Activated CD8-positive, alpha-beta memory T cell treated with anti-CD3 and anti-CD28 coated beads, Interleukin-2, amount 50 U/mL, for 1 hour (primary cell): ENCODE data around the gene CDC40.
"Not testable (repeated sequence)": the region's sequence is repeated elsewhere in the genome, so short reads cannot be mapped to it uniquely, and the experiment has no call there.

Source experiments
- DNase-seq: peaks from one replicate; pipeline ENCODE4 v3.0.0-alpha.2; 2020; ENCODE audit errors: extremely low read depth

Gene CDC40

DNA sequence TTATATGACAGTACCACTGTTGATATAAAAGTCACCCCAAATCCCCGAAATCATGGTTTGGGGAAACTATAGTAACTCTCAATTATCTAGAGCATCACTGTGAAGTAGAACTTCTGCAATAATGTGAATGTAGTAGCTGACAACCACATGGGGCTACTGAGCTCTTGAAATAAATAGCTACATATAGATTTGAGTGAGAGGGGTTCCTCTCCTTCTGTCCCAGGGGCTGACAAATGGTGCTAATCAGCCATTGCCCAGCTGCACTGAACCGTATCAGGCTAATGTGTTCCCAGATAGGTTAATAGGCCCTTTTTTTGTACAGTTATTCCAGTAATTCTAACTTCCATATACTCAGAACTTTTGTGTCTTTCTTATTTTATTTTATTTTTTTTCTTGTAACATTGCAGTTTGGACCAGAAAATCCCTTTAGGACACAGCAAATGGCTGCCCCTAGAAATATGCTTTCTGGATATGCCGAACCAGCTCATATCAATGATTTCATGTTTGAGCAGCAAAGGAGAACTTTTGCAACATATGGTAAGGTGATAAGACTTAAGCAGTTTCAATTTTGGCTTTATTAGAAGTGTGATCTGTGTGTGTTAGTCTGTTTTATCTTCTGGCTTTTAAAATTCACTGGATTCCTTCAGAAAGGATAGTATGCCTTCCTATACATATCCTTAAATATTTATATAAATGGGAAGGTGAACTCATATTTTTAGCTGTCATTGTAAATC is 21.1 kb downstream of the CDC40 start:
- DNase-seq = no peak

DNA sequence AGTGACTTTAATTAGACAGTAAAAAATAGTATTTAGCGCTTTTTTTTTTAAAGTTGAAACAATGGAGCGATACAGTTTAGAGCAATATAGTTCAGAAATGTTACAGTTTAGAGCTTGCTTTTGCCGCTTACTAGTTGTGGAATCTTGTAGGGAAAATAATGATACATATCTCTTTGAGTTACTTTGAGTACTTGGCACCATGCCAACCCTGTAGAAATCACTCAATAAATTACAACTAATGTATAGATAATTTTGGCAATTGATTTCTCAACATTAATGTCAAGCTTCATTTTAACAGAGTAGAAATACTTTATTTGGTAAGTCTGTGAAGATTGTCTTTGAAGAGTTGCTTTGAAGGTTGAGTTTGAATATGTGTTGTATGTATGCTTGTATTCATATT is 27.4 kb downstream of the CDC40 start:
- DNase-seq = no peak

GRCh38 chr6:110211753-110212152 is 31.5 kb downstream of the CDC40 start:
- DNase-seq = no peak

DNA sequence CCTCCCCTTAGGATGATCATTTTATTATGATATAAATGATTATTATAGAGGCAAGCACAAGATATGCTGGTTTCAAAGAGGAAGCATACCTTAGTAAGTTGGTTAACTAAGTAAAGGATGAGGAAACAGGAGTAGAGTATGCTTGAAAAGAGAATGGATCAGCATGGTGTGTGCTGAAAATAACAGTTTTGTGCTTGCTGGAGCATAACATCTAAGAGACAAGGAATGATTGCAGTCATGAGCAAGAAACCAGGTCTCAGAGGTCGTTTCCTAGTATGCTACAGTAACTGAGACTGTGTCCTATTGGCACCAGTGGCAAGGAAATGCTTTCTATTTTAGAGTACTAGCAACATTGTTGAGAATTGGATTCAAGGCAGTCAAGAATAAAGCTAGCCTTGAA is 34.1 kb downstream of the CDC40 start:
- no peak for DNase-seq

DNA sequence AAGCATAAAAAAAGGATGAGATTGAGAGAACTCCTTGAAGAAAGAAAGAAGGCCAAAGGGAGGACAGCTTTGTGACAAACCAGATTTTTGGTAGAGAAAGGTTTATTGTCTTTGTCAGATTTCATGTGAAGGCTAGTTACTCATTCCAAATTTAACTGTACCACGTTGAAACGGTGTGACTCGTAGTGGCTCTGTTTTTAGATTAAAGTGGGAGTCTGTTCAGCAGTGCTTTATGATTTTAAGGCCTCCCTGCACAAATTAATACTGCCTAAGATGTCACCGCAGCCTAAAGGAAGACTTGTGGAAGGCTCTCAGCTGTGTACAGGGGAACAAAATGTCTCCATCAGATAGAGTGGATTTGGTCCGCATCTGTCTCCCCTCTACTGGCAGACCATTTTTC is 35.9 kb downstream of the CDC40 start:
- DNase-seq = no peak

DNA sequence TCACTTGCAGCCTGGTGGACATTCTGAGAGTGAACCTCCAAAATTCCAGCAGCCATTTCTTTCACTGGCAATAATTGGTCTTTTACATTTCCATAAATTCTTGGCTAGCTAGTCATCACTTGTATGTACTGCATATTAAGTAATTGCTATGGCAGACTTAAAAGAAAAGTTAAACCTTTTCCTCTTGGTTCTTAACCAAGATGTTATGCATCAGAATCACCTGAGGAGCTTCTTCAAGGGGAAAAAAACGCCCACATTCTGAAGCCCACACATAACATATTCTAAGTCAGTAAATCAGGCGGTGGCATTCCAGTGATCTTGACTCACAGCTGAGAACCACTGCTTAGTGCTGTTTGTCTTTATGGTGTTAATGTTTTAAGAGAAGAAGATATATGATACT is 37.0 kb downstream of the CDC40 start:
- no peak for DNase-seq

GRCh38 chr6:110221738-110222137 is 41.5 kb downstream of the CDC40 start:
- no peak for DNase-seq

DNA sequence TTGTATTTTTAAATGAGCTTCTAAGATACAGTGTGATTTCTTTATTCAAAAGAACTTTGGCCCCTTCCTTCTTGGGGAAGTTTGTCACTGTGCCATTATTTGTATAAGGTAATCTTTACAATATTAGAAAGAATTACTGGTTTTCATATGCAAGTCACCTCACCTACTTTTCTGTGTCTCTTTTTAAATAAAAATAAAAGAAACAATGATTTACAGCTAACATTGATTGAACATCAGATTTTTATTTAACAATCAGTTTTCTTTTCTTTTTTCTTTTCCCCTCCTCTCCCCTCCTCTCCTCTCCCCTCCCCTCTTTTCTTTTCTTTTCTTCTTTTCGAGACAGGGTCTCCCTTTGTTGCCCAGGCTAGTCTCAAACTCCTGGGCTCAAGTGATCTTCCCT is 46.0 kb downstream of the CDC40 start:
- no peak for DNase-seq

- no peak for DNase-seq
Observed at GRCh38 chr6:110232450-110232849, 52.2 kb downstream of the CDC40 start.

DNA sequence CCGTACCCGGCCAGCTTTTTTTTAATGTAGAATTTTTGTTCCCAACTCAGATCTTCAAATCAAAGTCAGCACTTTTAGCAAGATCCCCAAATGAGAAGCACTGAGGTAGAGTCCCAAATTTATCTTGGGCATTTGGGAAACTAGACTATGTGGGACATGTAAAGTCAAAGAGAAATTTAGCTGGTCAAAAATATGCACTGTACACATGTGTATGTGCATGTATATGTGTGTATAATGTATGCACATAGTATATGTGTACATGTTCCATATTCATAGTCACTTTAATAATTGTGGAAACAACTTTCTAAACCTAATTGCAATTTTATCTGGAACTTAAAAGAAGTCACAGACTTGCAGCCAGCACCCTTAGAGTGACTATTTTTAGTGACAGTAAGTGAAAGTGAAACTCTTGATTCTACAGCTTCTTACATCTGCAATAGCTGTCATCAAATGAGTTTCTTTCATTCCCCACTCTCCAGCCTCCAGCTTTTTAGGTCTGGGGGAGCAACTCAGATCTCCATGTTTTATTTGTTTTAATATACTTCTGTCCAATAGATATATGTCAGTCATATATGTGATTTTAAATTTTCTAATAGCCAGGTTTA is 53.6 kb downstream of the CDC40 start:
- DNase-seq = no peak

GRCh38 chr6:110236007-110236406 is 55.8 kb downstream of the CDC40 start:
- not testable (repeated sequence) for DNase-seq

DNA sequence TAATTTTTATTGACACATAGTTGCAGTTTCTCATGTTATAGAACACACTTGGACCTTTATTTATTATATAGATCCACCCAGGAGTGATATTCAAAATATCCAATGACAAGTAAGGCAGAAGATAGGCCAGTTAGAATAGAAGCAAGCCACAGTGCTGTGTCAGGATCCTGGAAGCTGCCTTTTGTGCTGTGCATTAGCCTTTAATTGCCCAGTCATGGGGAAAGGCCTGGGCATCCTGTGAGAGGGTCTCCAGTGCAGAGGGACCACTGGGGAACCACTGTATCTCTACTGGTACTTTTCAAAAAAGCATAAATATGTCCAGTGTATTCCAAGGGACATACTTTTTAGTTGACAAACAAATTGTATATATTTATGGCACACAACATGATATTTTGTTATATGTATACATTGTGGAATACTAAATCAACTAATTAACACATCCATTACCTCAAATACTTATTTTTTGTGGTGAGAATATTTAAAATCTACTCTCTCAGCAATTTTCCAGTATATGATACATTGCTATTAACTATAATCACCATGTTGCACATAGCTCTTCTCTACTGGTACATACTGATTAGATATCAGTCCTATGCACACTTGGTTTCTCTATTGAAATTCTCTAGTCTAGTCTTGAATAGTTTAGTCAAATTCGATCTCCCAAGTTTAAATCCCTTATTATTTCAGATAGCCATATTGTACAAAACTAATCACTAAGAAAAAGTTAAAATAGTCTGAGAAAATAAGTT is 59.5 kb downstream of the CDC40 start:
- no peak for DNase-seq

DNA sequence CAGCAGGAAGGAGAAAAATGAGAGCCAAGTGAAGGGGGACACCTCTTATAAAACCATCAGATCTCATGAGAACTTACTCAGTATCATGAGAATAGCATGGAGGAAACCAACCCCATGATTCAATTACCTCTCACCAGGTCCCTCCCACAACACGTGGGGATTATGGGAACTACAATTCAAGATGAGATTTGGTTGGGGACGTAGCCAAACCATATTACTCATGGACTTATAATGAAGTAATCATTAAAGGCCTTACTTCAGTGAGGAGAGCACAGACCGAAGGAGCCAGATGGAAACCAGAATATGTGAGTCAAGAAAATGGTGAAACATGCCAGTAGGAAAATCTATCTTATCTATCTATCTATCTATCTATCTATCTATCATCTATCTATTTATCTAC is 64.4 kb downstream of the CDC40 start:
- not testable (repeated sequence) for DNase-seq

GRCh38 chr6:110246378-110246777 is 66.2 kb downstream of the CDC40 start:
- DNase-seq = no peak

GRCh38 chr6:110246900-110247546 is 66.8 kb downstream of the CDC40 start:
- DNase-seq = no peak

- no peak for DNase-seq
Observed at GRCh38 chr6:110250058-110250457, 69.8 kb downstream of the CDC40 start.

DNA sequence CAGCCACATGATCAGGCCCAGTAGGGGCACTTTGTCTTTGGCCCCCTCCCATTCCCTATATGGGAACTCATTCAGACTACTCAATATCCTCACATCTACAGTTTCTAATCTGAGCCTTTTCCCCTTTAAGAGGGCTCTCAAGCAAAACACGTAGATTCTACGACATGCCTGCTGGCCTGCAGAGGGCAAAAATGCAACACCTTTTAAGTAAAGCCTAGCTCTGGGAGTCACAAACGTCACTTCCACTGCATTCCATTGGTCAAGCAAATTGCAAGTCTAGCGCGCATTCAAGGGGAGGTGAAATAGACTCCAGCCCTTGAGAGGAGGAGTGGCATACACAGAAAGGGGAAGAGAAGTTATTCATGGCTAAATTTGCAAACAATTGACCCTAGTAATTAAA is 70.6 kb downstream of the CDC40 start:
- no peak for DNase-seq

- no peak for DNase-seq
Observed at GRCh38 chr6:110255211-110255750, 75.1 kb downstream of the CDC40 start.

GRCh38 chr6:110256366-110256765 is 76.1 kb downstream of the CDC40 start:
- no peak for DNase-seq

DNA sequence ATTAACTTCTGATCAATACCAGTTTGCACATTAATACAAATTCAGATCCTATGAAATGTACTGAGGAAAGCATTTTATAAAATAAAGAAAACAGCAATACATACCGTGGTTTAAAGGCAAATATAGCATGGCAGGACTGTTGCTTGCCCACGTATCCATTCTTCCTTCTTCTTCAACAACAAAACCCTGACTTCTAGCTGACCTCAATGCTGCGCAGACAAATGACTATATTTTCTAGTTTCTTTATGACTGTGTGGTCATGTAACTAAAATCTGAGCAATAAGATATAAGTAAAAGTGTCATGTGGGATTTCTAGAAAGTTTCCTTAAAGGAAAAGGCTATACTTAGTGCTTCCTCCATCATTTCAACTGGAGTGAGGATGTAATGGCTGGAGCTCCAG is 85.0 kb downstream of the CDC40 start:
- no peak for DNase-seq

DNA sequence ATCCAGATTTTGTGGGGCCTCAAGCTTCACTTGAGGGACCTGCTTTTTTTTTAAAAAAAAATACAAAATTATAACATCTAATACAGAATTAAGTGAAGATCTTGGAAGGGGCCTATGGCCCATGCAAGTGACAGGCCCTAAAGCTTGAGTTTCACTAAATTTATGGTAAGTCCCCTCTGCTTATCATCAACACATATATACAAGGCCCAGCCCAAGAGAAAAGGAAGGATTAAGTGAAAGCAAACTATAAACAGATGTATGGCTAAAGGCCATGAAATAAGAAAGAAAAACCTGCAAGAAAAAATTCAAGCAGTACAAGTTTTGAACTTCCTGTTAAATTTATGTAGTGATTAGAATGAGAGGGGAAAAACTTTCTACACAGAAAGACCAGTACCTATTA is 86.8 kb downstream of the CDC40 start:
- no peak for DNase-seq

DNA sequence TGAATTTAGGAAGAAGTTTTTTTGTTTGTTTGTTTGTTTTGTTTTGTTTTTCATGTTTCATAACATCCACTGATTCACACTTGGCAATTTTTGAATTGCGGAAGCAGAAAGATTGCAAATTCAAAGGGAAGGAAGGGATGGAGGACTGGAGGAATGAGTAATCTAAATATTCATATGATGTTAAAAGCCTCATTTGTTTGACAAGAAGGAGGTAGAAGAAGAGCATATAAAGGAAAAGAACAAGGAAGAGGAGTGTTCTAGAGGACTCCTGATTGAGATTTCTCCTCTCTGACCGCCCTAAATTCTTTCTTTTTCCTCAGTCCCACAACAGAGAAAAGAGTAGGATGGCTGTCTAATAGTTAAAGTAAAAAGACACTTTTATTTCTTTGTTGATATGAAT is 89.4 kb downstream of the CDC40 start:
- no peak for DNase-seq
